HFF-Myc (cell line): ENCODE measurements around the gene GABRB3.

Experiments
- DNase-seq: peaks from one replicate; pipeline ENCODE4 v3.0.0-alpha.2; 2011; ENCODE audit warnings: low read depth; ENCODE audit errors: extremely low read depth
- H3K4me3 ChIP-seq: replicated peaks from 2 replicates; pipeline ENCODE4 v1.5.1; 2011; ENCODE audit warnings: low read depth, mild to moderate bottlenecking, control low read depth, low read length
- CTCF ChIP-seq: IDR thresholded peaks from 2 replicates; pipeline ENCODE4 v1.5.1; 2012; ENCODE audit warnings: mild to moderate bottlenecking, low read depth, low read length, control low read depth; ENCODE audit errors: missing control alignments

The GABRB3 gene

GRCh38 chr15:26736502-26737248 lies 36.2 kb downstream of the GABRB3 start:
- no peak overlapping the region for H3K4me3 ChIP-seq
- TF ChIP-seq CTCF = no peak
- no peak for DNase-seq

- DNase-seq = no peak
- no peak overlapping the region for H3K4me3 ChIP-seq
- TF ChIP-seq CTCF = no peak
Measured at GRCh38 chr15:26731965-26732364, 40.9 kb downstream of the GABRB3 start.

GRCh38 chr15:26729581-26729980 lies 43.3 kb downstream of the GABRB3 start:
- TF ChIP-seq CTCF = no peak
- no peak for DNase-seq
- H3K4me3 ChIP-seq = no peak overlapping the region

- no peak for TF ChIP-seq CTCF
Measured at GRCh38 chr15:26729030-26729429, 43.8 kb downstream of the GABRB3 start.

GRCh38 chr15:26724381-26725150 lies 48.3 kb downstream of the GABRB3 start:
- no peak for DNase-seq
- TF ChIP-seq CTCF = no peak
- H3K4me3 ChIP-seq = no peak overlapping the region

More at GRCh38 chr15:26729030-26729429, 43.8 kb downstream of the GABRB3 start:
- no peak overlapping the region for H3K4me3 ChIP-seq
- DNase-seq = no peak

- TF ChIP-seq CTCF = no peak
- no peak for DNase-seq
- no peak overlapping the region for H3K4me3 ChIP-seq
Measured at GRCh38 chr15:26722621-26723160, 50.2 kb downstream of the GABRB3 start.
